ENCODE data around the gene GP1BB.

- TF ChIP-seq CTCF (conservative IDR thresholded peaks at IDR 0.05; ENCODE audit: low read length) (no peak), EZH2phosphoT487 (IDR thresholded peaks at IDR 0.05; ENCODE audit: borderline replicate concordance) (no peak)
Observed at GRCh38 chr22:19693581-19693980, 29.8 kb upstream of the GP1BB start.
